ENCODE measurements around the gene FLOT1. TPM values are rescaled to one million over a fixed set of nuclear protein-coding genes. Genes with fewer than 3 reads are reported as not detected.

The FLOT1 gene
- total and polyA plus RNA-seq, 2 of the 13 experiments (the other 11 are each of a cell fraction or from before 2014, with no cell fraction given) = 82.3 to 130 TPM

- TF ChIP-seq HIC2 (CRISPR knock-in tag; IDR thresholded peaks at IDR 0.05; ENCODE audit: low read depth) (no peak; the same call in 1 of the 2 replicates), NKX3-1 (CRISPR knock-in tag; IDR thresholded peaks at IDR 0.05) (no peak), ZNF614 (CRISPR knock-in tag; IDR thresholded peaks at IDR 0.05; ENCODE audit: borderline replicate concordance) (no peak), MXD1 (CRISPR knock-in tag; IDR thresholded peaks at IDR 0.05) (no peak), ZNF124 (CRISPR knock-in tag; IDR thresholded peaks at IDR 0.05) (no peak), GATAD1 (CRISPR knock-in tag; IDR thresholded peaks at IDR 0.05) (no peak), SOX6 (IDR thresholded peaks at IDR 0.05) (no peak), SOX6 (CRISPR knock-in tag; IDR thresholded peaks at IDR 0.05) (peak; percentile 65), TSC22D2 (CRISPR knock-in tag; IDR thresholded peaks at IDR 0.05; ENCODE audit: borderline replicate concordance) (no peak), ATF2 (CRISPR knock-in tag; IDR thresholded peaks at IDR 0.05) (peak; percentile 66; the same call in 1 of the 2 replicates), ZBTB33 (CRISPR knock-in tag; IDR thresholded peaks at IDR 0.05) (no peak; the same call in 1 of the 2 replicates), PAF1 (CRISPR knock-in tag; IDR thresholded peaks at IDR 0.05) (no peak), TOPORS (CRISPR knock-in tag; IDR thresholded peaks at IDR 0.05) (no peak), LBX2 (CRISPR knock-in tag; IDR thresholded peaks at IDR 0.05; ENCODE audit: borderline replicate concordance) (peak; percentile 55; the same call in 1 of the 2 replicates), ZNF652 (CRISPR knock-in tag; IDR thresholded peaks at IDR 0.05; ENCODE audit: borderline replicate concordance, low read depth) (no peak; the same call in 1 of the 2 replicates), ZNF33B (CRISPR knock-in tag; IDR thresholded peaks at IDR 0.05) (no peak), REPIN1 (CRISPR knock-in tag; IDR thresholded peaks at IDR 0.05; ENCODE audit: borderline replicate concordance, low read depth) (no peak), ZNF766 (CRISPR knock-in tag; IDR thresholded peaks at IDR 0.05; ENCODE audit: borderline replicate concordance) (no peak), ZNF382 (CRISPR knock-in tag; IDR thresholded peaks at IDR 0.05; ENCODE audit: borderline replicate concordance) (no peak), TOE1 (CRISPR knock-in tag; IDR thresholded peaks at IDR 0.05) (no peak), FOXA1 (IDR thresholded peaks at IDR 0.05) (no peak), FOXA1 (CRISPR knock-in tag; IDR thresholded peaks at IDR 0.05) (peak; percentile 39; the same call in 1 of the 2 replicates), TEAD3 (CRISPR knock-in tag; optimal IDR thresholded peaks at IDR 0.05; ENCODE audit: borderline replicate concordance) (peak; percentile 99), ZFP36L2 (CRISPR knock-in tag; IDR thresholded peaks at IDR 0.05) (no peak), DNMT3B (CRISPR knock-in tag; conservative IDR thresholded peaks at IDR 0.05) (no peak), NFIC (IDR thresholded peaks at IDR 0.05; ENCODE audit: low read length) (peak; percentile 39; the same call in 1 of the 2 replicates), RCOR2 (CRISPR knock-in tag; IDR thresholded peaks at IDR 0.05) (no peak; the same call in none of the 2 replicates)
Measured at GRCh38 chr6:30759575-30760239, 17.2 kb upstream of the FLOT1 start (continued).
